Amygdala (tissue), 56 donors: ENCODE measurements around the gene AOC3.

Experiments used
- DNase-seq, 56 donors: peaks; one replicate each; lab custom pipeline; 2025; lab: John Stamatoyannopoulos, UW

Gene AOC3, protein sequence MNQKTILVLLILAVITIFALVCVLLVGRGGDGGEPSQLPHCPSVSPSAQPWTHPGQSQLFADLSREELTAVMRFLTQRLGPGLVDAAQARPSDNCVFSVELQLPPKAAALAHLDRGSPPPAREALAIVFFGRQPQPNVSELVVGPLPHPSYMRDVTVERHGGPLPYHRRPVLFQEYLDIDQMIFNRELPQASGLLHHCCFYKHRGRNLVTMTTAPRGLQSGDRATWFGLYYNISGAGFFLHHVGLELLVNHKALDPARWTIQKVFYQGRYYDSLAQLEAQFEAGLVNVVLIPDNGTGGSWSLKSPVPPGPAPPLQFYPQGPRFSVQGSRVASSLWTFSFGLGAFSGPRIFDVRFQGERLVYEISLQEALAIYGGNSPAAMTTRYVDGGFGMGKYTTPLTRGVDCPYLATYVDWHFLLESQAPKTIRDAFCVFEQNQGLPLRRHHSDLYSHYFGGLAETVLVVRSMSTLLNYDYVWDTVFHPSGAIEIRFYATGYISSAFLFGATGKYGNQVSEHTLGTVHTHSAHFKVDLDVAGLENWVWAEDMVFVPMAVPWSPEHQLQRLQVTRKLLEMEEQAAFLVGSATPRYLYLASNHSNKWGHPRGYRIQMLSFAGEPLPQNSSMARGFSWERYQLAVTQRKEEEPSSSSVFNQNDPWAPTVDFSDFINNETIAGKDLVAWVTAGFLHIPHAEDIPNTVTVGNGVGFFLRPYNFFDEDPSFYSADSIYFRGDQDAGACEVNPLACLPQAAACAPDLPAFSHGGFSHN

DNA sequence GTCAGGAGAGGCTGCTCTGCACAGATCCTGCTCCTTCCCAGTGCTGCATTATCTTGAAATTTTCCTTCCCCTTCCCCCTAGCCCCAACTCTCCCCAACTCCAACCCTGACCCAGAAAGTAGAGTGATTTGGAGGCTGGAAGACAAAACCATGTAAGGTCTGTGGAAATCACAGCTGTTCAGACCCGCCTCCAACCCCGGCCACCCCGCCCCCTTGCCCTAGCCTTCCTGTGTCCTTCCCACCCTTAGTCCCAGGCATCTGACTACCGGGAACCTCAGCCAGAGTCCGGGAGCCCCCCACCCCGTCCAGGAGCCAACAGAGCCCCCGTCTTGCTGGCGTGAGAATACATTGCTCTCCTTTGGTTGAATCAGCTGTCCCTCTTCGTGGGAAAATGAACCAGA lies at the start of gene AOC3:
TSS of gene AOC3 (plus strand) at position 246 of the 400 bp plus-strand sequence. CDS start at position 391, 145 bp downstream.
- no peak for DNase-seq

DNA sequence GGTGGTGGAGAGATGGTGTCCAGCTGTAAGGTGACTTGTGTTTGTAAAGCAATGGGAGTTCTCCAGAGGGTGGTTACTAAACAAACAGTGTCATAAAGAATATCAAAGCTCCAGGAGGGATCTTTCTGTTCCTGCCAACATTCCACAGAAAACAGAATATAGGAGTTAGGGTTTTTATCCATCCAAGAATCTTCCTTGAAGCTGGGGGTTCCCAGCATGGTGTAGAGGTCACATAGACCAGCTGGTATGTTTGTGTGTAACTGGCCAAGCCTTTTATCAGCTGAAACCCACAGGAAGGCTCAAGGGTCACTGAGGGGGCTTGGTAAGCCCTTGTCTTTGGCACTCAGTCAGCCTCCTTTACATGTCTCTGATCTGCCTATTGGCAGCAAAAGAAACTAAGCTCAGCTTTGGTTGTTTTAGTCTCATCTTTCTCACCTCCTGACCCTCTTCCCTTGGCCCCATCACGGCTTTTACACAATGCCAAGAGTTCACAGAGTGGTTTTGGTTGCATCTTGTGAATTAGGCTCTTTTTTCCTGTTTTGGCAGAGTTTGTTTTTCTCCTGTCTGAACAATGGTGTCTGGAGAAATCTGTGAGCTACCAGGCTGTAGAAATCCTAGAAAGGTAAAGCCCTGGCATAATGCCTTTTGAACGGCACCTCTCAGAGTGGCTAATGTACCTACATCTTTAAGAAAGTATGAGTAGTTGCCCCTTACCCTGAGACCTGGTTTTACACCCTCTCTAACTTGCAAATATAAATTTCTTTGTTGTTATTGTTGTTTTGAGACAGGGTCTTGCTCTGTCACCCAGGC lies 47.7 kb upstream of the AOC3 start:
- no peak for DNase-seq

DNA sequence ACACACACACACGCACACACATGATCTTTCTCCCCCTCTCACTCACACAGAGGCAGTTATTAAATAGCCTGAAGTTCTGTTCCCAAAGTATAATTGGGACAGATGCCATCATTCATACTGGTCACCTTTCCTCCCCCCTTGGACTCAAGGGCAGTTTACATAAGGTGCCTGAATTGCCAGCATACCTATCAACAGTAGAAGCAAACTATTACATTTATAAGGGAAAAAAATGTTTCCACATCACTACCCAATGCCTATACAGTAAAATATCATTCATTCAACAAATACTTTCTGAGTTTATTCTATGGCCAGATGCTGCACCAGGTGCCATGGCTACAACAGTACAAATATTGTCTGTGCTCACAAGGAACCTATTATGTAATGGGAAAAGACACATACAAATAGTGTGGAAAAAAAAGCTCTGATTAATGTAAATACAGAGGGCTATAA lies 46.1 kb upstream of the AOC3 start:
- no peak for DNase-seq

DNA sequence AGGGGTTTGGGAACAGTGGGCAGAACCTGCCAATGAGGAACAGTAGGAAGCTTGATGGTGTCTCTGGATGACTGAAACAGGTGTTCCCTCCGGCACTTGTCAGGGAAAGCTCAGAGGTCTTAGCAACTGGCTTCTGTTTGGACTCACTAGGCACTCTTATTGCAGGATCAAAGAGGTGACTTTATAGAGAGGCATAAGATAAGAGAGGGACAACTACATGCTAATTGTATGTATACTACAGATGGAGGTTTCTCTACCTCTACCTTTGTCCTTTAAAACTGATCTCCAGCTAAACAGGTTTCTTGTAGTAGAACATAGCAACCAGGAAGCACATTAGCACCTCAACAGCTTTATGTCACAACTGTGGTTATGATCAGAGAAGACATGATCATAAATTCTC lies 44.8 kb upstream of the AOC3 start:
- DNase-seq, result no peak

DNA sequence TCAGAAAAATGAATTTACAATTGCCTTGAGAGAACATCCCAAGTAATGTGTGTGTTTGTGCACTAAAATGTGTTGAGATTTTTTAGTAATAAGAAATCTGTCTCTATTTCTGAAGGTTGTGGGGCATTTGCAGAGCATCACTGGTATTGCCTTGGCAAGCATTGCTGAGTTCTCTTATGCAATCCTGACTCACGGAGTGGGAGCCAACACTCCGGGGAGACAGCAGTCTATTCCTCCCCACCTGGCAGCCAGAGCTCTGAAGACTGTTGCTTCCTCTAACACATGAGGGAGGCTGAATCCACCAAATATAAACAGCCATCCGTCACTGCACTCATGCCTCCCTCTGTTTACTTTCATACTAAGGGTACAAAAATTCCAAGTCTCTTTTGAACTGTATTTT lies 41.7 kb upstream of the AOC3 start:
- peak in 28 of 56 donors; percentile 1 to 78 (median 28) for DNase-seq

DNA sequence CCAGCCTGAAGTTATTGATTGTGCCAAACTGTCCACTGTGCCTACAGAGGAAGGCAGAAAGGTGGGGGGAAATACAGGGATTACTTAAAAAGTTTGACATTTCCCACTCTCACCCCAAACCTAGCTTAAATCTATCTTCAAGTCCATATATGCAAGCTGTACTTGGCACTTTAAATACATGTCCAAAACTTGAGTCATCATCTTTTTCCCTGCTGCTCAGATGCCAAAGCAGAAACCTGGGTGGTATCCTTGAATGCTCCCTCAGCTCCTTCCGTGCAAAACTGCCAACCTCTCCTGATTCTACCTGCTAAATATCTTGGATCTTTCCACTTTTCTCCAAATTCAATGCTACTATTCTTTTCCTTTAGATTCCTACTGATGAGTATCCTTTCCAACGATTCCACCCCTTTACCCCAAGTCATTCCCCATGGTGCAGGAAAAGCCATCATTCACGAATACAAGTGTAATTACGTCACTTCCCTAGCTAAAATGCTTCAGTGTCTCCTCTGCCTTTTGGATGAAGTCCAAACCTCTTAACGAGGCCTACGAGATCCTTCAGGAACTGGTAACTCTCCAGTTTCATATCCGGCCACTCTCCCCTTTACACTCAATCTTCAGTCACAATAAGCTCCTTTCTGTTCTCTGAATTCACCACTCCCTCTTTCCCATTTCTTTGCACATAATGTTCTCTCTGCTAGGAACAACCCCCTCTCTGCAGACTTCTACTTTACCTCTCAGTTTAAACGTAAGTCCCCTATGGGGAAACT lies 36.2 kb upstream of the AOC3 start:
- no peak for DNase-seq

DNA sequence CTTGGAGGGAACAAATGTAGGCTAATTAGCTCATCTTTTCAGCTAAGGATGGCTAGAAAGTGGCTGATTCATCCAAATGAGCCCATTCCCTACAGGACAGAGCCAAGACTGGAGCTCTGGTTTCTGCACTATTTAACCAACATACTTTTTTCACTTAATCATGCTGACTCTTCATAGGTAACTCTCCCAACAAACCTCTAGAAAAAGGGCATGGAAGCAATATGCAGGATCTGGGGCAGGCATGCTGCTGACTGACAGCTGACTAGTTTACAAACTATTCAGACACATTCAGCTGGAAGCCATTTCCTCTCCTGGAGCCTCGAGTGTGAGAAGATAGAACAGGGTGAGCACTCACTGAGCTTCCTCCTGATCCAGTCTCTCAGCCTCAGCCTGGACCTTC lies 33.1 kb upstream of the AOC3 start:
- DNase-seq, result no peak

DNA sequence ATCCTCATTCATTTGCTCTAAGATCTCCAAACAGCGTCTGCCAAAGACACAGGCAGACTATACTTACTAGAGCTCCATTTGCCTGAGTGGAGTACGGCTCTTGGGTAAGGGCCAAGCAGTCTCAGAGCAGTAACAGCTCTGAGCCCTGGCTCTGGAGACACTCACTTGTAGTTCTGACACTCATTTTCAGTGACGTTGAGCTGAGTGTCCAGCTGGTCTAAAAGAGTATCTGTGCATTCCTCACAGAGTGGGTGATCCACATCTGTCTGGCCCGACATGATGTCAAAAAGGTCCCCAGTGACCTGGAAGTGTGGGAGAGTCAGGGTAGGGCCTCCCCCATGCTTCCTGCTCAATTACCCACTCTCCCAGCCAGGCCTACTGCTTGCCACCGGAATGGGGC lies 32.6 kb upstream of the AOC3 start:
- no peak for DNase-seq

DNA sequence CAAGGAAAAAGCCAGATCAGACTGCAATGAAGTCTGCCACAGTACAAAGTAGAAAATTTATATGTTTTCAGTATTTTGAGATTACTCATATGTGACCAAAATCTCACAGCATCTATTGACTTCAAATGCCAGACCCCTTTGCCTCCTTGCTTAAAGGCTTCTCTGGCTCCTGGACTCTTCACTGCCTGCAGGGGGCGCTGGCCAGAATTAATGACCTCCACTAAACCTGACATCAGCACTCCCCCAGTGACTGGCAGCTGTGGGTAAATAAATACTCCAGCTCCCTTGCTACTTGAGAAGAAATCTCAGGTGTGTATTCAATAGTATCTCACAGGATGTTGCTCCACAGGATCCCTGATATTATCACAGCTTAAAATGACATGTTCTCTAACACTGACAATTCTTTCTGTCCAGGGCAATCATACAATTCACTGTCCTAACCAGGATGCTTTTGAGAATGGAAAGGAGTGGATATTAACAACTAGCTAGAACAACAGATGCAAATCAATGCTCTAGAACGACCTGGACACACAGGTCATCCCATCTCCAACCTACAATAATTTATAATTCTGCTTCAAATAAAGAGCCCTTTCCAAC lies 31.0 kb upstream of the AOC3 start:
- DNase-seq, result peak in 3 of 56 donors; percentile 2 to 47 (median 7)

DNA sequence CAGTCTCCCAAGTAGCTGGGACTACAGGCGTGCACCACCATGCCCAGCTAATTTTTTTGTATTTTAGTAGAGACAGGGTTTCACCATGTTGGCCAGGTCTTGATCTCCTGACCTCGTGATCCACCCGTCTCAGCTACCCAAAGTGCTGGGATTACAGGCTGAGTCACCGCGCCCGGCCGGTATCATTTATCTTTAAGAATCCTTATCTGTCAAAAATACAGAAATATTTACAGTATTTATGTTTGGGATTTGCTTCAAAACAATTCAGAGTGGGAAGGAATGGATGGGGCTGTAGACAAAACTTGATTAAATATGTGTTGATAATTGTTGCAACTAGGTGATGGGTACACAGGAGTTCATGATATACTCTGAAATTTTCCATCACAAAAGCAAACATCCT lies 29.8 kb upstream of the AOC3 start:
- no peak for DNase-seq

DNA sequence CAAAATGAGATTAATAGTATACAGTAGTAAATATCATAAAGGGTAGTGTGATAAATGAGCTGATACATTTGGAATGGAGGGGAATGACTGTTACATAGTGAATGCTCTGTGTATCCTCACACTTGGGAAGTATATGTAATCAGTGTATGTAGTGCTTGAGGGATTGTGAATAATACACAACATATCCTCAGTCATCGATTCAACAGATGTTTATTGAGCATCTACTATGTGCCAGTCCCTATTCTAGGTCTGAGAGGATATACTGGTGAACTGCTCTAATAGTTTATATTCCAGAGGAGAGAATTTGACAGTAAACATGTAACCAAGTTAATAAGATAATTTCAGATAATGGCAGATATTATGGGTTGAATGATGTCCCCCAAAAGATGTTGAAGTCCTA lies 23.5 kb upstream of the AOC3 start:
- DNase-seq, result no peak

DNA sequence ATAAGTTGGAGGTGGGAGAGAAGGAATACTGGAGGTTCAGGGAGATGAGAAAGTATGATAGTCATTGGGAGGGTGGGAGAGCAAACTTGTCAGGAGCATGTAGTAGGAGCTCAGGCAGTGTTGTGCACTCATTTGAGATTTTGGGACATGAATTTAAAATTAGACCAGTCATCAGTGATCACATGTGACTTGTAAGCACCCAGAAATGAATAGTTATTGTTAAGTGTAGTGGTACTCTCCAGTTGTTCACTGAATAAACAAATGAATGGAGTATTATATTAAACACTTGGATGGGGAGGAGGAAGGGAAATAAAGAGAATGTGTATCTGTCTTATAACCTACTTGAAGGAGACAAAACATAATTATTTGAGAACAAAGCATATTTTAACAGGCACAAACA lies 20.0 kb upstream of the AOC3 start:
- no peak for DNase-seq

DNA sequence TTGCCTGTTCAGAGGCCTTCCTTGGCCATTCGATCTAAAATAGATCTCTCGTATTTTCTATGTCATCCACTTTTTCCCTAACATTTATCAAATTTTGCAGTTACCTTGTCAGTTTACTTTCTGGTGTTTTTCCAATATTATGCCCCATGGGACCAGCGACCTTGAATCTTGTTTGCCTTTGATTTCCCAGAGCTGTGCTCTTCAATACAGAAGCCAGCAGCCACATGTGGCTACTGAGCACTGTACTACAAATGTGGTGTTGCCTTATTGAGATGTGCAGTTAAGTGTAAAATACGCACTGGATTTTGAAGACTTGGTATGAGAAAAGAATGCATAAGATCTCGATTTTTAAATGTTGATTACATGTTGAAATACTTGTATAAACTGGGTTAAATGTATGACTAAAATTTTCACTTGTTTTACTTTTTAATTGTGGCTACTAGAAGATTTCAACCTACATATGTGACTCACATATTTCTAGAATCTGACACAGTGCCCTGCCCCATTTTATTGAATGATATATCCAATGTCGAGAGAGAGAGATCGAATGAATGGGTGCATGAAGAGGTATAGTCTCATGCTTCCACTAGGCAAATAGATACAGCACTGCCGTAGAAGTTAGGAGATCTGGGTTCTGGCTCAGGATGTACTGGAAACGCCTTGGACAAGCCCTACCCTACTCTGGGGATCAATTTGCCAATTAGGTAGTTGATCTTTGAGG lies 18.6 kb upstream of the AOC3 start:
- no peak for DNase-seq

DNA sequence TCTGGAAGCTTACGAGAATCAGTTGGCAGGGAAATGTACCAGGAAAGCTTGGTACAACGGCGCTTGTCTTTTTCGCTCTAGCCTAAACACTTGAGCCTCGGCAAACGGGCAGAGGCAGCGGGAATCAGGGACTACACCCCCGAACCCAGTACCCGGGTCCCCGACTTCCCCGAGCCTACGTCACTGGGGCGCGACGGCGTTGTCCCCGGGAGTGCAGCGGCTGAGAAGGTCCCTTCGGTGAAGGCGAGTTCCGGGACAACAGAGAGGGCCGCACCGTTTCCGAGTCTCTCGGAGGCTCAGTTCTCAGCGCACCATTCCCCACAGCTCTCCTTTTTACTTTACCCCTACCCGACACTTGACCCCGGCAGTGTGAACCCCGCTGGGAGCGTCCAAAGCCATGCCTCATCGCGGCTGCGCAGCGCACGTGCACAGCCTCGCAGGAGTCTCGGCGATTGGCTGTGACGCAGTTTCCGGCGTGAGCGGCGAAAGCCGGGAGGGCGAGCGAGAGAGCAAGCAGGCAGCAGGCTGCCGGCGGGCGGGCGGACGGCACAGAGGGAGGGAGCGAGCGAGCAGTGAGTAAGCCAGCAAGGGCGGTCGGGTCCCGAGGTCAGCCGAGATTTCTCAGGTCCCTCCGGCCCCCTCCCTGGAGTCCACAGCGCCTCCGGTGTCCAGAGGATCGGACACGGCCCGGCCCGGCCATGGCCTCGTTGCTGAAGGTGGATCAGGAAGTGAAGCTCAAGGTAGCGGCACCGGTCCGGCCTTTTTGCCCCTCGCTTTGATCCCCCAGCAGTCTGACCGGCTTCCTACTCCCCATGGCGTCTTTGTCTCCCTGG lies 17.8 kb upstream of the AOC3 start, which contains the start of gene PSME3:
TSS of gene PSME3 (plus strand) at position 464 of the 833 bp plus-strand sequence. CDS start at position 699, 235 bp downstream.
- peak; percentile 24 to 98 (median 90) for DNase-seq

DNA sequence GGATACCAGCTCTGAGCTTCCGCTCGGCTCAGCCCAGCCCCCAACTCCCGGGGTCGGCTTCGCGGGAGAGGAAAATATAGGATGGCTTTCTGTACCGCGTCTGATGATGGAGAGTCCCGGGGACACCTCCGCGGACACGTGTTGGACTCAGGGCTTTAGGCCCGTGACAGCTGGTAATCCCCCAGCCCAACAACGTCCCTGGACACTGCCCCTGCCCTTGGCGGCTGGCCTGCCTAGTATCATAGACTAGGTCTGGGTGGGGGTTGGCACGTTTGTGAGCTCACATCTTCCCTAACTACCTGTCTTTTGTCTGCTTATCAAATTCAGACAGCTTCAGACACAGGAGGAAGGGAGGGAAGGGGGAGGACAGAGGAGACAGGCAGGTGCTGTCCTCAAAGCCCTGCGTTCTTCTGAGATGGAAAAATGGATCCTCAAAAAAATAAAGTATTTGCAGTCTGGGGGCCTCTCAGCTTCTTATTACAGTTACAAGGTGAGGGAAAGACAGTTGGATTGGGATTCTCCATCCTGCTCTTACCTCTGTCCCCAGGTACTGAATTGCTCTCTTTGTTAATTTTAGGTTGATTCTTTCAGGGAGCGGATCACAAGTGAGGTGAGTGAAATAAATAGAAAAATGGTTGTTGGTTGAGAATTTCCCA lies 17.1 kb upstream of the AOC3 start:
- no peak for DNase-seq

DNA sequence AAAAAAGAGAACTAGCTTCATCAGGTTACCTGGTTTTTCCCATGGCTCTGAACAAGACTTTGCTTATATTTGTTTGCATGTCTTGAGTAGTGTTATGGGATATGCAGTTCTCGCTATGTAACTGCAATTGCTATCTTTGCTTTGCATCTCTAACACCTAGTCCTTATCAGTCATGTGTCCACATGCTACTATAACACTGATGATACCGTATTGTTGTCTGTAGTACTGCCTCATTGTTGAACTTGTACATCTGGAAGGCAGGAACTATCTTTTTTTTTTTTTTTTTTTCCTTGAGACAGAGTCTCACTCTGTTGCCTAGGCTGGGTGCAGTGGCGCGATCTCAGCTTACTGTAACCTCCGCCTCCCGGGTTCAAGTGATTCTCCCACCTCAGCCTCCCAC lies 15.3 kb upstream of the AOC3 start:
- no peak for DNase-seq

DNA sequence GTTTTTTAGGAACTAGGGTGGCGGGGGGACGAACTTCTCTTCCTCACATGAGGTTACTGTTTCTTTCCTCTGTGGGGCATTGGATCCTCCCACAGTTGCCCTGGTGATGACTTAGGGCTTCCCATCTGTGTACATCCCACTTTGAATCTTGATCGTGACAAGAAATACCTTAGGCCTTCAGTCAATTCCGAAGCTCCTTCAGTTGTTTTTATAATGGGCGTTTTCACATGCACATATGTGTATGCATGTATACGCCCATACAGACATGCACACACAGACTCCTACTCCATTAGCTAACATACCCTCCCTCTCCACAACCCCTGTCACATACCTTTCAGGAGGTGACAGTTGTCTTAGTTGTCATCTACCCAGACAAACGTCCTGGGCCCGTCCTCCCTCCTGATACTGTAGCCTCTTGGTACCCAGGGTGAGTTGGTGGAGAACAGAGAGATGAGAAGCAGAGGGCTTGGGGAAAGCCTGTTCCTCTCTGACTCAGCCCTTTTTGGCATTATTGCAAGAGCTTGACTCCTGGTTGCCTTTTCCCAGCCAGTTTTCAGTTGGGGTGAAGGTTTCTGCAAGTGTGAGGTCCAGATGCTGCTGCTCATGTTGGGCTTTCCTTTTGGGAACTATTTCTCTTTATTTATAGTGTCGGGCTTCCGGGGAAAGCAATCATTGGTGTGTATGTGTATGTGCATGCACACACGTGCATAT lies 8.9 kb upstream of the AOC3 start:
- no peak for DNase-seq
